GM12801 (cell line): ENCODE data around the gene GTPBP1.

Experiments used
- CTCF ChIP-seq: IDR thresholded peaks from one replicate; pipeline ENCODE4 v1.5.1; 2011; ENCODE audit warnings: control low read depth; ENCODE audit not compliant: insufficient read length; ENCODE audit errors: extremely low read depth

GTPBP1 gene

GRCh38 chr22:38744981-38745380 is 39.2 kb downstream of the GTPBP1 start:
- no peak for TF ChIP-seq CTCF

DNA sequence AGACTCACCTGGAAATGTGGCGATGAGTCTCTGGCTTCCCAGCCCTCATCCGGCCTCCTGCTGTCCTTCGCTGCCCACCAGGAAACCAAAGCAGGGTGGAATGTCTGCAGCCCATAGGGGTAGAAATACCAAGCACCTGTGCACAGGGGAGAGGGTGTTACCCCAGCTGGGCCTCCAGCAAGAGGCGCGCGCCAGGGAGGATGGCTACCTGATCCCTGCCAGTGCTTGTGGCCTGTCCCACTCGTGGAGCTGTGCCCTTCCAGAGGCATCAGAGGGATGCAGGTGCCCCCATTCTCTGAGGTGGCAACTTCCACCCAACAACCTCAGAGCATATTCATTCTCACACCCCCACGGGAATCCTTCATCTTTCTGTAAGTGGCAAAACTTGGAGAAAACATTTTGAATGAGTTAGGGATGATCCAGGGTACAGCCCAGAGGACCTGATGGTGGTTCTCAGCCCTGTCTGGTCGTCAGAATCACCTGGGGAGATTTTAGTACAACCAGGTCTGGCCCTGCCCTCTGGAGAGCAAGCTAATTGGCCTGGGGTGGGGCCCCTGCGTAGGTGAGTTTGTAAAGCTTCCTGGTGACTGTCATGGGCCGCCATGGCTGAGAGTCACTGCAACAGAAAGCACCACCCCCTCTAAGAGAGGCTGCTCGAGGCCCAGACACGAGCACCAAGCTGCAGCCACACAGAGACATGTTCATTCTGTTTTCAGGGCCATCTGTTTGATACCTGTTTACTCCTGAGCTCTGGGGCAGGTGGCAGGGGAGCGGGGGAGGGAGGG is 40.1 kb downstream of the GTPBP1 start:
- no peak for TF ChIP-seq CTCF

DNA sequence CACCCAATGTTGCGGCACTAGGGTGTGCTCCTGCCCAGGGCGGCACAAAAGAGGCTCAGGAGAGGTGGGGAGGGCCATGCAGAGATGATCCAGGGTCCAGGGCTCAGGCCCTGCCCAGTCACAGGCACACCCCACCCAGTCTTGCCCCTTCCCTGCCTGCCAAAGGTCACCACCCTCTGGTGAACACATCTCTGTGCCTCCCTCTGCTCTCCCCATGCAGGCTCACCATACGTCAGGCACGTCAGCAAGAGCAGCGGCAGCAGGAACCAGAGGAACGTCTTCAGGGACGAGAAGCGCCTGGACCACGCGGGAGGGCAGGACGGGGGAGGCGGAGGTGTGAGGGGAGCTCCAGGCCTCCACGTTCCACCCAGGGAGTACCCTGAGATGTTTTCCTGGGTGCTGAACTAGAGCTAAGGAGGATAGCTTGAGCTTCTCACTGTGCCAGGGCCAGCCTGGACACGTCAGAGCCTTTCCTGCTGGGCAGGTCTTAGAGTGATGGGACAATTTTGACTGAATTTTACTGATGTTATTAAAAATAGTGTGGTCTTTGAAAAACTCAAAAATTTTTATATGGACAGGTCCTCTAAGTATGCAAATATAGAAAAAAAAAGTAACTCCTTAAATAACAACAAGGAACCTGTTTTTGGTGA is 42.9 kb downstream of the GTPBP1 start:
- no peak for TF ChIP-seq CTCF

- no peak for TF ChIP-seq CTCF
Measured at GRCh38 chr22:38750104-38750503, 44.4 kb downstream of the GTPBP1 start.

GRCh38 chr22:38750638-38751037 is 44.9 kb downstream of the GTPBP1 start:
- no peak for TF ChIP-seq CTCF

- no peak for TF ChIP-seq CTCF
Measured at GRCh38 chr22:38751066-38751421, 45.3 kb downstream of the GTPBP1 start.

DNA sequence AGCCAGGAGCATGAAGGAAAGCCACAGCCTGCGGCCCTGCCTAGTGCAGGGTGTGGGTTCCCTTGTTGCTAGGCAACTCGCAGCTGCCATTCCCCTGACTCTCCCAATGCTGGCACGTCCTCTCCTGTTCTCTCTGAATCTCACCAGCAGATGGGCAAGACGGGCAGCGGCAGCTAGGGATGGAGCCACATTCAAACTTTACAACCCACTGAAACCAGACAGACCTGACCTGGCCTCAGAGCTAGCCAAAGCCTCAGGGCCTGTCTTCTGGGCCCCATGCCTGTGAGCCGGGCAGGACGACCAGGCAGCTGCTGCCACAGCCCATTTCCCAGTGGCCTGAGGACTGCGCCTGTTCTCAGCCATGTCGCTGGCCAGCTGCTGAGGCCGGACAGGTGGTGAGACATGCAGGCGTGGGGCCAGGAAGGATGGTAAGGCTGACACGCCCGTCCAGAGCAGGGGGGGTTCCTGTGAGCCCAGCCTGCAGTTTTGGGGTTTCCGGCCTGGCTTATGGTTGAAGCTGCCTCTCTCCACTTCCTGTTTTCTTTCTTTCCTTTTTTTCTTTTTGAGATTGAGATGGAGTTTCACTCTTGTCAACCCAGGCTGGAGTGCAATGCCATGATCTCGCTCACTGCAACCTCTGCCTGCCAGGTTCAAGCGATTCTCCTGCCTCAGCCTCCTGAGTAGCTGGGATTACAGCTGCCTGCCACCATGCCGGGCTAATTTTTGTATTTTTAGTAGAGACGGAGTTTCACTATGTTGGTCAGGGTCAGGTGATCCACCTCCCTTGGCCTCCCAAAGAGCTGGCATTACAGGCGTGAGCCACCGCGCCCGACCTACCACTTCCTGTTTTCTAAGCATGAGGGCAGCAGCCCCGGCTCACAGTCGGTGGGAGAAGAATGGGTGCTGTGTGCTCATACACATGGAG is 45.9 kb downstream of the GTPBP1 start:
- TF ChIP-seq CTCF: no peak
